Measurements from ENCODE around the gene NEDD8.
A peak's percentile ranks its signal among the peaks of the same experiment; 100 is the strongest.
"Not testable (repeated sequence)": the region's sequence is repeated elsewhere in the genome, so short reads cannot be mapped to it uniquely, and the experiment has no call there.

The NEDD8 gene

DNA sequence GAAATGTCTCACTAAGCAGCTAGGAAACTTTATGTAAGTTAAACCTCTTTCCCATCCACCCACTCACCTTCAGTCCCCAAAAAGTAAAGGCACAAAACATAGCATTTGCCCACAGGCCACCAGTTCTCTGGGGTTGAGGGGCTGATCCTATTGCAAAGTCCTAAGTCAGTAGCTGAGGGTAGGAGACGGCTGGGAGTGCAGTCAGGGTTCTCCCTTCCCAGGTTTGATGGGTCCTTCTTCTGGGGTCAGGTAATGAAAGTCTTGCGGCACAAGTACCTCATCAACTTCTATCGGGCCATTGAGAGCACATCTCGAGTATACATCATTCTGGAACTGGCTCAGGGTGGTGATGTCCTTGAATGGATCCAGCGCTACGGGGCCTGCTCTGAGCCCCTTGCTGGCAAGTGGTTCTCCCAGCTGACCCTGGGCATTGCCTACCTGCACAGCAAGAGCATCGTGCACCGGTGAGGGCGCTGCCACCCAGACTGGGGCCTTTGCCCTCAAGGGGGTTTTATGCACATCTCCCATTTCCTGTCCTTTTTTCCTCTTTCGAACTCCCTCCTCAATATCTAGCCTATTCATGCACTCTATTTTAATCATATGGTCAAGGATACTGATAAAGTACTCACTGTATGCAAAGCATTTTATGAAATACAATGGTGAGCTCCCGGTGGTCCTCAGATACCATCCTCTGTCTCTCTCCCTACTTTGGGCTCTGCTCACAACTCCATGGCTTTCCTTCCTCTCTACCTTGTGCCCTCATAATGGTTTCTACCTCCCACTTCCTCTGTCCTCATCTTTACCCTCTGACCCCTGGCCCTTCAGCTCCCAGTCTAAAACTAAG is 25.7 kb downstream of the NEDD8 start:
- Histone ChIP-seq H2BK5ac (ENCODE audit: low read length) (no peak overlapping the region), H3K14ac (ENCODE audit: low read length) (no peak overlapping the region), H2BK12ac (ENCODE audit: low read length) (no peak overlapping the region), H3K9me3 (replicated peaks in 1 of 2; ENCODE audit: control insufficient read depth in 2 of 2, insufficient read depth in 1 of 2, low read depth in 1 of 2, low read length in 2 of 2) (peaks cover 3% of the 10 kb centered on the region in 2 donors), H3K4ac (ENCODE audit: low read length) (no peak overlapping the region), H3K18ac (ENCODE audit: low read length) (no peak overlapping the region), H3K4me2 (ENCODE audit: insufficient read depth, low read length, poor library complexity, severe bottlenecking) (no peak overlapping the region), H2BK120ac (ENCODE audit: low read depth, low read length) (no peak overlapping the region), H3K36me3 (replicated peaks in 1 of 2; ENCODE audit: control insufficient read depth in 2 of 2, insufficient read depth in 2 of 2, low read length in 2 of 2) (peaks cover 45 to 86% of the 10 kb centered on the region in 2 donors), H3K9ac (ENCODE audit: low read depth, low read length, poor library complexity) (no peak overlapping the region), H4K8ac (ENCODE audit: low read depth, low read length) (no peak overlapping the region), H3K4me3 (ENCODE audit: low read length in 2 of 2) (peak overlapping the region in 1 of 2 donors; percentile 52), H3K4me1 (ENCODE audit: control insufficient read depth in 2 of 2, insufficient read depth in 1 of 2, low read depth in 1 of 2, low read length in 2 of 2) (no peaks in the 10 kb centered on the region), H2AK5ac (ENCODE audit: low read depth, low read length) (no peak overlapping the region), H3K27me3 (ENCODE audit: control insufficient read depth in 3 of 3, insufficient read depth in 3 of 3, low read depth in 1 of 3, low read length in 3 of 3) (no peaks in the 10 kb centered on the region), H3K23ac (ENCODE audit: low read depth, low read length, poor library complexity) (no peak overlapping the region), H2AFZ (ENCODE audit: low read length) (no peak overlapping the region), H4K91ac (ENCODE audit: low read depth, low read length, poor library complexity) (no peak overlapping the region), H3K27ac (replicated peaks; ENCODE audit: low read length) (no peak overlapping the region), H2BK15ac (ENCODE audit: low read length) (no peak overlapping the region), H3K79me1 (ENCODE audit: low read depth, low read length) (peaks cover 7% of the 10 kb centered on the region)
- DNase-seq (ENCODE audit: low spot score), result no peak
- no CpG with 5 or more reads among the region's 11 CpGs for WGBS, 2 donors (ENCODE audit: extremely low coverage in 2 of 2, insufficient read length in 2 of 2, insufficient replicate concordance in 1 of 2)

DNA sequence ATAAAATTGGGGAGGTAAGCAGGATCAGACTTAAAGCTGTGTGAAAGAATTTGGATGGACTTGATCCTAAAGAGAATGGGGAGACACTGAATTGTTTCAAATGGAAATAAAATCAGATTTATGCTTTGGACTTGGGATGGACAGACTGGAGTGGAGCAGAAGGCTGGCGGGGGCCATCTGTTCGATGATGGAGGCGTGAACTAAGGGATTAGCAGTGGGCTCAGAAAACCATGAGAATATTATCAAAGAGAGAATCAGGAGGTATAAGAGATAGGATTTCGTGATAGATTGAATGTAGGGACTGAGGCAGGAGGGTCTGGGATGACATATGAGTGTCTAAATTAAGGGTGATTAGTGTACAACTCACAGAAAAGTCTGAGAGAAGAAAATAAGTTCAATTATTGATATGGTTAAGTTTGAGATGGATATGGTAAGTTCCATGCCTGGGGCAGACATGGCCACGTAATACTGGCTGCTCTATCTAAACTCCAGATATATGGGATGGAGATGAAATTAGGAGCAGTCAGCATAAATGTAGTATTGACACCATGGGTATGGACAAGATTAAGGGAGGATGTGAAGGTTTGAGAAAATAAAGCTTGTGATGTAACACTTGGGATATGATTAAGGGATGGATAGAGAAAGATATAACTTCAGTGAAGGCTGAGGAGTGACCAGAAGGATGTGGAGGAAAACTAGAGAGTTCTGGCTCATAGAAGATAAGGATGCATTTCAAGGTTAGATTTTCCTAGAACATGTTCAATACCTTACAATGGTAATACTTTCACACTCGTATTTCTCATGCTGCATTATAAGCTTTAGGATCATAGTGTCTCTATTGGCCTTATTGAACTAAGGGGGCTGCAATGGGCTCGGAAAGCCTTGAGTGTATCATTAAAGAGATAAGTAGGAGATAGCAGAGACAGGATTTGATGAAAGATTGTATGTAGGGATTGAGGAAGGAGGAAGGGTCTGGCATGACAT is 27.7 kb downstream of the NEDD8 start:
- Histone ChIP-seq H2BK5ac (ENCODE audit: low read length) (no peak overlapping the region), H2BK12ac (ENCODE audit: low read length) (no peak overlapping the region), H3K4me2 (ENCODE audit: insufficient read depth, low read length, poor library complexity, severe bottlenecking) (no peak overlapping the region), H3K27ac (replicated peaks; ENCODE audit: low read length) (no peak overlapping the region), H3K4me3 (ENCODE audit: low read length in 2 of 2) (no peak overlapping the region), H2AFZ (ENCODE audit: low read length) (no peak overlapping the region), H4K91ac (ENCODE audit: low read depth, low read length, poor library complexity) (no peak overlapping the region), H2BK120ac (ENCODE audit: low read depth, low read length) (no peak overlapping the region), H3K36me3 (replicated peaks in 1 of 2; ENCODE audit: control insufficient read depth in 2 of 2, insufficient read depth in 2 of 2, low read length in 2 of 2) (peaks cover 33 to 78% of the 10 kb centered on the region in 2 donors), H3K79me1 (ENCODE audit: low read depth, low read length) (peaks cover 7% of the 10 kb centered on the region), H3K4ac (ENCODE audit: low read length) (no peak overlapping the region), H3K9me3 (replicated peaks in 1 of 2; ENCODE audit: control insufficient read depth in 2 of 2, insufficient read depth in 1 of 2, low read depth in 1 of 2, low read length in 2 of 2) (peaks cover 3 to 7% of the 10 kb centered on the region in 2 donors), H4K8ac (ENCODE audit: low read depth, low read length) (no peak overlapping the region), H3K4me1 (ENCODE audit: control insufficient read depth in 2 of 2, insufficient read depth in 1 of 2, low read depth in 1 of 2, low read length in 2 of 2) (no peaks in the 10 kb centered on the region), H3K23ac (ENCODE audit: low read depth, low read length, poor library complexity) (no peak overlapping the region), H2AK5ac (ENCODE audit: low read depth, low read length) (no peak overlapping the region), H3K9ac (ENCODE audit: low read depth, low read length, poor library complexity) (no peak overlapping the region), H3K27me3 (ENCODE audit: control insufficient read depth in 3 of 3, insufficient read depth in 3 of 3, low read depth in 1 of 3, low read length in 3 of 3) (no peaks in the 10 kb centered on the region), H3K14ac (ENCODE audit: low read length) (no peak overlapping the region), H2BK15ac (ENCODE audit: low read length) (no peak overlapping the region), H3K18ac (ENCODE audit: low read length) (no peak overlapping the region)
- no peak for DNase-seq (ENCODE audit: low spot score)
- WGBS, 2 donors (ENCODE audit: extremely low coverage in 2 of 2, insufficient read length in 2 of 2, insufficient replicate concordance in 1 of 2), result 100% methylated on average over 1 of the region's 7 CpGs

DNA sequence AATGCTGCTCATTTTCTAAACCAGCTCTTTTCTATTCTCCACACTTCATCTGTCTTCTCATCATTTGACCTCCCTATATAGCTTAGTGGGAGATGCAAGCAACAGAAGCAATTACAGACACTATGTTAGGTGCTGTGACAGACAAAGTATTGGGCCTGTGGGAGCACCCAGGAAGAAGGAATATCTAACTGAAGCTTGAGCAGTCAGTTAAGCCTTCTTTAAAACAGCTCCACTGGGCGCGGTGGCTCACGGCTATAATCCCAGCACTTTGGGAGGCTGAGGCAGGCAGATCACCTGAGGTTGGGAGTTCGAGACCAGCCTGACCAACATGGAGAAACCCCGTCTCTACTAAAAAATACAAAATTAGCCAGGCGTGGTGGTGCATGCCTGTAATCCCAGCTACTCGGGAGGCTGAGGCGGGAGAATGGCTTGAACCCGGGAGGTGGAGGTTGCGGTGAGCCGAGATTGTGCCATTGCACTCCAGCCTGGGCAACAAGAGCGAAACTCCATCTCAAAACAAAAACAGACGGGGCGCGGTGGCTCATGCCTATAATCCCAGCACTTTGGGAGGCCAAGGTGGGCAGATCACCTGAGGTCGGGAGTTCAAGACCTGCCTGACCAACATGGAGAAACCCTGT is 28.8 kb downstream of the NEDD8 start:
- not testable (repeated sequence) for H4K8ac ChIP-seq (ENCODE audit: low read depth, low read length); H3K18ac ChIP-seq (ENCODE audit: low read length); H2AFZ ChIP-seq (ENCODE audit: low read length); H3K23ac ChIP-seq (ENCODE audit: low read depth, low read length, poor library complexity); H3K4me2 ChIP-seq (ENCODE audit: insufficient read depth, low read length, poor library complexity, severe bottlenecking); H3K9ac ChIP-seq (ENCODE audit: low read depth, low read length, poor library complexity); H3K14ac ChIP-seq (ENCODE audit: low read length); H3K4me3 ChIP-seq (ENCODE audit: low read length in 2 of 2); H2BK15ac ChIP-seq (ENCODE audit: low read length); H2BK120ac ChIP-seq (ENCODE audit: low read depth, low read length); H2BK5ac ChIP-seq (ENCODE audit: low read length); H3K4ac ChIP-seq (ENCODE audit: low read length); H3K9me3 ChIP-seq (replicated peaks in 1 of 2; ENCODE audit: control insufficient read depth in 2 of 2, insufficient read depth in 1 of 2, low read depth in 1 of 2, low read length in 2 of 2); DNase-seq (ENCODE audit: low spot score); H3K4me1 ChIP-seq (ENCODE audit: control insufficient read depth in 2 of 2, insufficient read depth in 1 of 2, low read depth in 1 of 2, low read length in 2 of 2); H3K79me1 ChIP-seq (ENCODE audit: low read depth, low read length); H3K27me3 ChIP-seq (ENCODE audit: control insufficient read depth in 3 of 3, insufficient read depth in 3 of 3, low read depth in 1 of 3, low read length in 3 of 3); H2BK12ac ChIP-seq (ENCODE audit: low read length); H4K91ac ChIP-seq (ENCODE audit: low read depth, low read length, poor library complexity); H2AK5ac ChIP-seq (ENCODE audit: low read depth, low read length); H3K27ac ChIP-seq (replicated peaks; ENCODE audit: low read length)
- WGBS, 2 donors (ENCODE audit: extremely low coverage in 2 of 2, insufficient read length in 2 of 2, insufficient replicate concordance in 1 of 2), result no CpG with 5 or more reads among the region's 16 CpGs
- peaks cover 28 to 78% of the 10 kb centered on the region in 2 donors for H3K36me3 ChIP-seq (replicated peaks in 1 of 2; ENCODE audit: control insufficient read depth in 2 of 2, insufficient read depth in 2 of 2, low read length in 2 of 2)
